WTC11 (cell line): ENCODE data around the gene CAMSAP1. TPM values are rescaled to one million over a fixed set of nuclear protein-coding genes. Genes with fewer than 3 reads are reported as not detected.

Source experiments
- ATAC-seq: fragments of 200-7000 bp; cut with Tn5 transposase; 2 replicates; pipeline ENCODE4 v1.10.0; 2021; ENCODE audit warnings: mild to moderate bottlenecking, moderate library complexity
- CTCF ChIA-PET: fragments of 300-600 bp; sonication (Branson Sonifier 250); formaldehyde crosslinking; loops from one replicate; lab custom pipeline; 2021; ENCODE audit warnings: antibody characterized with exemption; lab: Charles Lee
- POLR2A ChIA-PET: fragments of 350-600 bp; sonication (Branson Sonifier 250); formaldehyde crosslinking; loops from one replicate; lab custom pipeline; 2021; ENCODE audit warnings: antibody characterized with exemption; lab: Charles Lee
- DNase-seq: peaks from one replicate; pipeline ENCODE4 v3.0.0; 2021; ENCODE audit warnings: low spot score
- H3K27ac Mint-ChIP-seq: 2 replicates; pipeline ENCODE4 v1.8.0; 2021; ENCODE audit warnings: mixed read lengths
- H3K27me3 Mint-ChIP-seq: 2 replicates; pipeline ENCODE4 v1.8.0; 2021; ENCODE audit warnings: low read depth, mild to moderate bottlenecking, moderate library complexity, mixed read lengths
- H3K36me3 Mint-ChIP-seq: 2 replicates; pipeline ENCODE4 v1.8.0; 2021; ENCODE audit warnings: mixed read lengths
- H3K4me1 Mint-ChIP-seq: 2 replicates; pipeline ENCODE4 v1.8.0; 2022; ENCODE audit warnings: mixed read lengths
- H3K4me3 Mint-ChIP-seq: 2 replicates; pipeline ENCODE4 v1.8.0; 2021; ENCODE audit warnings: mild to moderate bottlenecking, moderate library complexity, mixed read lengths
- H3K9me3 Mint-ChIP-seq: 2 replicates; pipeline ENCODE4 v1.8.0; 2021; ENCODE audit warnings: mixed read lengths
- ARID4B ChIP-seq: sonication (generic); formaldehyde crosslinking; IDR thresholded peaks from 2 replicates; pipeline ENCODE4 v1.8.0; 2023; ENCODE audit warnings: missing genetic modification reagents, mild to moderate bottlenecking, borderline replicate concordance
- CREB1 ChIP-seq: sonication (generic); formaldehyde crosslinking; IDR thresholded peaks from 2 replicates; pipeline ENCODE4 v1.8.0; 2023; ENCODE audit warnings: mild to moderate bottlenecking, missing genetic modification reagents
- EMX1 ChIP-seq: fragments of 250-450 bp; sonication (Bioruptor Pico); IDR thresholded peaks from 2 replicates; pipeline ENCODE4 v1.8.0; 2021; ENCODE audit warnings: mild to moderate bottlenecking
- ERG ChIP-seq: fragments of 250-450 bp; sonication (Bioruptor Pico); IDR thresholded peaks from 2 replicates; pipeline ENCODE4 v1.8.0; 2021; ENCODE audit warnings: mild to moderate bottlenecking
- HMGXB4 ChIP-seq: sonication (generic); formaldehyde crosslinking; IDR thresholded peaks from 2 replicates; pipeline ENCODE4 v1.8.1; 2023; ENCODE audit warnings: mild to moderate bottlenecking, moderate library complexity, missing genetic modification reagents
- IRF1 ChIP-seq: sonication (generic); formaldehyde crosslinking; IDR thresholded peaks from 2 replicates; pipeline ENCODE4 v1.8.0; 2023; ENCODE audit warnings: missing genetic modification reagents
- NFATC4 ChIP-seq: fragments of 250-450 bp; sonication (Bioruptor Pico); IDR thresholded peaks from 2 replicates; pipeline ENCODE4 v1.9.0; 2021; ENCODE audit warnings: mild to moderate bottlenecking
- NR3C1 ChIP-seq: sonication (generic); formaldehyde crosslinking; conservative IDR thresholded peaks from 2 replicates; pipeline ENCODE4 v1.8.1; 2023; ENCODE audit warnings: low read depth, mild to moderate bottlenecking, missing genetic modification reagents
- PRRX2 ChIP-seq: fragments of 250-450 bp; sonication (Bioruptor Pico); IDR thresholded peaks from 2 replicates; pipeline ENCODE4 v1.8.0; 2021; ENCODE audit warnings: mild to moderate bottlenecking
- TCF7 ChIP-seq: sonication (generic); formaldehyde crosslinking; IDR thresholded peaks from 2 replicates; pipeline ENCODE4 v1.8.0; 2022; ENCODE audit warnings: mild to moderate bottlenecking, low read depth, missing genetic modification reagents, moderate library complexity
- USF1 ChIP-seq: sonication (generic); formaldehyde crosslinking; IDR thresholded peaks from 2 replicates; pipeline ENCODE4 v1.8.0; 2022; ENCODE audit warnings: mild to moderate bottlenecking, missing genetic modification reagents
- ZBTB43 ChIP-seq: sonication (generic); formaldehyde crosslinking; IDR thresholded peaks from 2 replicates; pipeline ENCODE4 v1.8.1; 2023; ENCODE audit warnings: mild to moderate bottlenecking, missing genetic modification reagents
- ZNF138 ChIP-seq: sonication (generic); formaldehyde crosslinking; conservative IDR thresholded peaks from 2 replicates; pipeline ENCODE4 v1.8.1; 2022; ENCODE audit warnings: mild to moderate bottlenecking, moderate library complexity, missing genetic modification reagents
- ZNF425 ChIP-seq: fragments of 250-450 bp; sonication (Bioruptor Pico); conservative IDR thresholded peaks from 2 replicates; pipeline ENCODE4 v1.9.0; 2021; ENCODE audit warnings: mild to moderate bottlenecking
- ZNF671 ChIP-seq: fragments of 250-450 bp; sonication (Bioruptor Pico); IDR thresholded peaks from 2 replicates; pipeline ENCODE4 v1.8.0; 2021; ENCODE audit warnings: mild to moderate bottlenecking
- total RNA-seq: library from RNA; stranded (reverse); gene quantifications from 3 replicates; pipeline ENCODE4 v1.2.3, GENCODE V29; 2021
- TF ChIP-seq, protein P1 (sequence below): sonication (generic); formaldehyde crosslinking; IDR thresholded peaks from 2 replicates; pipeline ENCODE4 v1.8.1; 2022; ENCODE audit warnings: low read depth, mild to moderate bottlenecking, moderate library complexity, missing genetic modification reagents, borderline replicate concordance

Gene CAMSAP1
- total RNA-seq, 1 experiment from 2014 or later, result 40.5 TPM

- no peak for TF ChIP-seq HMGXB4 (CRISPR knock-in tag)
- no peak for TF ChIP-seq EMX1 (CRISPR knock-in tag)
- no peak for TF ChIP-seq IRF1 (CRISPR knock-in tag)
- TF ChIP-seq USF1 (CRISPR knock-in tag), result no peak
- no peak for TF ChIP-seq ERG
- TF ChIP-seq ZBTB43 (CRISPR knock-in tag), result no peak
- TF ChIP-seq NR3C1 (CRISPR knock-in tag), result no peak
- no peak for TF ChIP-seq TCF7 (CRISPR knock-in tag)
- no peak for TF ChIP-seq NFATC4
- no peak for TF ChIP-seq ZNF138 (CRISPR knock-in tag)
These were observed 114.8 kb downstream of the CAMSAP1 start (continued) for GRCh38 chr9:135792268-135793128.

- H3K9me3 Mint-ChIP-seq, result no peaks in the 10 kb centered on the region
- peak overlapping the region; percentile 36; the same call in 1 of the 2 replicates for H3K27ac Mint-ChIP-seq
- H3K36me3 Mint-ChIP-seq, result no peaks in the 10 kb centered on the region
- H3K4me3 Mint-ChIP-seq, result no peak overlapping the region
- no peaks in the 10 kb centered on the region for H3K4me1 Mint-ChIP-seq
- no peaks in the 10 kb centered on the region for H3K27me3 Mint-ChIP-seq
- ChIA-PET POLR2A (no interaction called here), CTCF (interaction anchor here (0.7 to 1.0 kb wide), 2 partner anchors 8 to 188 kb away, joined by 3 to 4 read pairs; no protein-coding TSS in a partner anchor)
- ATAC-seq (no peak), DNase-seq (no peak)
- TF ChIP-seq ZNF425 (no peak), CREB1 (CRISPR knock-in tag) (no peak), ERG (no peak), PRRX2 (no peak), ARID4B (CRISPR knock-in tag) (no peak), USF1 (CRISPR knock-in tag) (no peak), ZNF671 (CRISPR knock-in tag) (no peak)
- TF ChIP-seq, protein P1, sequence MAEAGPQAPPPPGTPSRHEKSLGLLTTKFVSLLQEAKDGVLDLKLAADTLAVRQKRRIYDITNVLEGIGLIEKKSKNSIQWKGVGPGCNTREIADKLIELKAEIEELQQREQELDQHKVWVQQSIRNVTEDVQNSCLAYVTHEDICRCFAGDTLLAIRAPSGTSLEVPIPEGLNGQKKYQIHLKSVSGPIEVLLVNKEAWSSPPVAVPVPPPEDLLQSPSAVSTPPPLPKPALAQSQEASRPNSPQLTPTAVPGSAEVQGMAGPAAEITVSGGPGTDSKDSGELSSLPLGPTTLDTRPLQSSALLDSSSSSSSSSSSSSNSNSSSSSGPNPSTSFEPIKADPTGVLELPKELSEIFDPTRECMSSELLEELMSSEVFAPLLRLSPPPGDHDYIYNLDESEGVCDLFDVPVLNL, result no peak
These were observed 115.7 kb downstream of the CAMSAP1 start for GRCh38 chr9:135791431-135792267.
